ENCODE data around the gene SLC30A10. TPM values are rescaled to one million over a fixed set of nuclear protein-coding genes. Genes with fewer than 3 reads are reported as not detected.
"Not testable (repeated sequence)": the region's sequence is repeated elsewhere in the genome, so short reads cannot be mapped to it uniquely, and the experiment has no call there.

SLC30A10 gene
- total and polyA plus RNA-seq, 10 of the 15 experiments (the other 5 are each of a cell fraction or from before 2014, with no cell fraction given), result not detected

- intact Hi-C loops (cut with micrococcal nuclease; ENCODE audit: unreplicated experiment), result not testable (repeated sequence)
These were observed 5.4 kb upstream of the SLC30A10 start for GRCh38 chr1:219933763-219934162.

GRCh38 chr1:219931033-219931432 is 2.7 kb upstream of the SLC30A10 start:
- no TSS peak for BruUV-seq (replicated peaks)
- ChIA-PET RAD21 (ENCODE audit: unreplicated experiment) (no interaction called here), CTCF (interaction anchor here (1.2 kb wide), 1 partner anchor 11 kb away, joined by 4 read pairs; no protein-coding TSS in a partner anchor), POLR2A (no interaction called here), SMC1A (ENCODE audit: uncharacterized antibody, unreplicated experiment) (no interaction called here)
- DNase-seq (ENCODE audit: low read depth, low spot score) (no peak), FAIRE-seq (no peak), ATAC-seq (no peak)
- Histone ChIP-seq H3K4me2 (ENCODE audit: control insufficient read depth, insufficient read depth) (no peak overlapping the region), H3K79me2 (ENCODE audit: control insufficient read depth, insufficient read depth, low read length) (no peaks in the 10 kb centered on the region), H3K36me3 (ENCODE audit: control insufficient read depth in 2 of 2, insufficient read depth in 2 of 2, low read length in 1 of 2) (no peaks in the 10 kb centered on the region), H3K4me1 (ENCODE audit: control insufficient read depth, insufficient read depth, low read length) (no peaks in the 10 kb centered on the region; the same call in 1 of the 2 replicates), H3K9me3 (replicated peaks; ENCODE audit: control insufficient read depth, insufficient read depth, low read length) (no peaks in the 10 kb centered on the region), H4K20me1 (ENCODE audit: control insufficient read depth, insufficient read depth) (no peaks in the 10 kb centered on the region), H2AFZ (ENCODE audit: control insufficient read depth, low read depth, low read length) (no peak overlapping the region), H3K27ac (ENCODE audit: control insufficient read depth, insufficient read depth) (no peak overlapping the region), H3K9ac (ENCODE audit: control insufficient read depth, insufficient read depth, low read length) (no peak overlapping the region), H3K4me3 (no peak overlapping the region), H3K27me3 (replicated peaks in 1 of 2; ENCODE audit: control insufficient read depth in 2 of 2, insufficient read depth in 2 of 2, low read length in 1 of 2) (peaks cover 7 to 14% of the 10 kb centered on the region in 2 experiments)
- in situ Hi-C loops (cut with MboI), result no loop called here
- TF ChIP-seq BCLAF1 (IDR thresholded peaks at IDR 0.05) (no peak), HDAC2 (IDR thresholded peaks at IDR 0.05) (no peak)
- intact Hi-C loops (cut with micrococcal nuclease; ENCODE audit: unreplicated experiment), result no loop called here

More at GRCh38 chr1:219933763-219934162, 5.4 kb upstream of the SLC30A10 start:
- ATAC-seq; POLR2A ChIA-PET; H3K36me3 ChIP-seq (ENCODE audit: control insufficient read depth in 2 of 2, insufficient read depth in 2 of 2, low read length in 1 of 2); CTCF ChIA-PET; SMC1A ChIA-PET (ENCODE audit: uncharacterized antibody, unreplicated experiment); in situ Hi-C loops (cut with MboI); H3K9me3 ChIP-seq (replicated peaks; ENCODE audit: control insufficient read depth, insufficient read depth, low read length); H3K9ac ChIP-seq (ENCODE audit: control insufficient read depth, insufficient read depth, low read length); H3K4me1 ChIP-seq (ENCODE audit: control insufficient read depth, insufficient read depth, low read length); H3K4me2 ChIP-seq (ENCODE audit: control insufficient read depth, insufficient read depth); H3K27ac ChIP-seq (ENCODE audit: control insufficient read depth, insufficient read depth); DNase-seq (ENCODE audit: low read depth, low spot score); FAIRE-seq; BruUV-seq (replicated peaks); H2AFZ ChIP-seq (ENCODE audit: control insufficient read depth, low read depth, low read length); H3K27me3 ChIP-seq (replicated peaks in 1 of 2; ENCODE audit: control insufficient read depth in 2 of 2, insufficient read depth in 2 of 2, low read length in 1 of 2); H3K4me3 ChIP-seq; H4K20me1 ChIP-seq (ENCODE audit: control insufficient read depth, insufficient read depth); RAD21 ChIA-PET (ENCODE audit: unreplicated experiment); H3K79me2 ChIP-seq (ENCODE audit: control insufficient read depth, insufficient read depth, low read length): not testable (repeated sequence)
- WGBS (ENCODE audit: insufficient coverage, insufficient replicate concordance, low lambda C conversion rate, missing lambda C conversion rate), result 59% methylated on average over 11 of the region's 11 CpGs
